ENCODE measurements around the gene KIAA2012.

- no peak for TF ChIP-seq CTCF (IDR thresholded peaks at IDR 0.05)
- TF ChIP-seq POLR2A (IDR thresholded peaks at IDR 0.05), result no peak
Measured at GRCh38 chr2:202072226-202072625, 829 bp upstream of the KIAA2012 start.
